Fibroblast of lung (primary cell): Measurements from ENCODE around the gene GATC.

ENCODE experiments used
- EZH2 ChIP-seq: IDR thresholded peaks from 2 replicates; pipeline ENCODE4 v1.5.1; 2012; ENCODE audit warnings: low read length, control low read depth, mild to moderate bottlenecking; ENCODE audit errors: missing control alignments
- TF ChIP-seq, protein P1 (sequence below), 2 donors: IDR thresholded peaks in 1 of 2; conservative IDR thresholded peaks in 1 of 2; 1 replicate in 1 of 2; 2 replicates in 1 of 2; pipeline ENCODE4 v1.5.1; 2011 to 2012; ENCODE audit warnings: low read length in 2 of 2, control low read depth in 1 of 2, inconsistent platforms in 1 of 2, low read depth in 1 of 2, mild to moderate bottlenecking in 1 of 2

DNA sequence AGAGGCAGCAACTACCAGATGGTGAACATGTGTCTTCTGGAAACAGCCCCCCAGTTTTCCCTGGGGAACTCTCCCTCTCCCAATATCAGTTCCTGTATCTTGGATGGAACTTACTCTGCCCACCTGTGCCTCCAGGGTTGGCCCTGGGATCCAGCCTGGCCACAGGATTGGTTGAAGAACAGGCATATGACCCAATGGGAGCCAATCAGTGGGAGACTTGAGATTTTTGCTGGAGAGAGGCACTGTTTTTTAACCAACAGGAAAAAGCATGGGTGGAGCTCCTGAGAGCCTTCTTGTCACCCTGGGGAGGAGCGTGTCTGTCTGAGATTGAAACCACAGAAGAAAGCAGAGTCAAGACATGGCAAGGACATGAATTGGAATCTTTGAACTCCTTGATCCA, 42.0 kb upstream of the GATC start:
- TF ChIP-seq, protein P1, sequence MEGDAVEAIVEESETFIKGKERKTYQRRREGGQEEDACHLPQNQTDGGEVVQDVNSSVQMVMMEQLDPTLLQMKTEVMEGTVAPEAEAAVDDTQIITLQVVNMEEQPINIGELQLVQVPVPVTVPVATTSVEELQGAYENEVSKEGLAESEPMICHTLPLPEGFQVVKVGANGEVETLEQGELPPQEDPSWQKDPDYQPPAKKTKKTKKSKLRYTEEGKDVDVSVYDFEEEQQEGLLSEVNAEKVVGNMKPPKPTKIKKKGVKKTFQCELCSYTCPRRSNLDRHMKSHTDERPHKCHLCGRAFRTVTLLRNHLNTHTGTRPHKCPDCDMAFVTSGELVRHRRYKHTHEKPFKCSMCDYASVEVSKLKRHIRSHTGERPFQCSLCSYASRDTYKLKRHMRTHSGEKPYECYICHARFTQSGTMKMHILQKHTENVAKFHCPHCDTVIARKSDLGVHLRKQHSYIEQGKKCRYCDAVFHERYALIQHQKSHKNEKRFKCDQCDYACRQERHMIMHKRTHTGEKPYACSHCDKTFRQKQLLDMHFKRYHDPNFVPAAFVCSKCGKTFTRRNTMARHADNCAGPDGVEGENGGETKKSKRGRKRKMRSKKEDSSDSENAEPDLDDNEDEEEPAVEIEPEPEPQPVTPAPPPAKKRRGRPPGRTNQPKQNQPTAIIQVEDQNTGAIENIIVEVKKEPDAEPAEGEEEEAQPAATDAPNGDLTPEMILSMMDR (conservative IDR thresholded peaks at IDR 0.05 in 1 of 2, IDR thresholded peaks at IDR 0.05 in 1 of 2; ENCODE audit: low read depth in 1 of 2, low read length in 2 of 2) = no peak
- no peak for TF ChIP-seq EZH2
